ENCODE results near the gene CLK4.

The CLK4 gene

DNA sequence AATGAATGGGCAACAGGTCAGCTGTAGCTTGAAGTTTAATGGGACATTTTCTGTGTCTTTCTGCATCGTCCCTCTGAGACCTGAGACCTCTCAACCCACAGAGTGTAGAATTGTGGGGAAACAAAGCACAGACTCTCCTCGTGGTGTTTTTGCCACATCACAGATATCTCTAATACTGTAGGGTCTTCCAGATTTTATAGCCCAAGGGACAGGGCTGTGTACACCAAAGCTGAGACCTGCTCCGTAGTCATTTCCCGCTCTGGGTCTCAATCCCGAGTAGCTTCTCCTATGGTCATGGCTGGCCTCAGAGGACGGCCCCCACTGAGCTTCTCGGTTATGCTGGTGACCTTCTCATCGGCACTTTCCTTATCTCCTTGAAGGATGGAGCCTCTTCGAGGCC lies 14.9 kb upstream of the CLK4 start:
- in situ Hi-C loops (cut with HindIII; ENCODE audit: low sequenced_read_pairs): no loop called here
- TF ChIP-seq, protein P1, sequence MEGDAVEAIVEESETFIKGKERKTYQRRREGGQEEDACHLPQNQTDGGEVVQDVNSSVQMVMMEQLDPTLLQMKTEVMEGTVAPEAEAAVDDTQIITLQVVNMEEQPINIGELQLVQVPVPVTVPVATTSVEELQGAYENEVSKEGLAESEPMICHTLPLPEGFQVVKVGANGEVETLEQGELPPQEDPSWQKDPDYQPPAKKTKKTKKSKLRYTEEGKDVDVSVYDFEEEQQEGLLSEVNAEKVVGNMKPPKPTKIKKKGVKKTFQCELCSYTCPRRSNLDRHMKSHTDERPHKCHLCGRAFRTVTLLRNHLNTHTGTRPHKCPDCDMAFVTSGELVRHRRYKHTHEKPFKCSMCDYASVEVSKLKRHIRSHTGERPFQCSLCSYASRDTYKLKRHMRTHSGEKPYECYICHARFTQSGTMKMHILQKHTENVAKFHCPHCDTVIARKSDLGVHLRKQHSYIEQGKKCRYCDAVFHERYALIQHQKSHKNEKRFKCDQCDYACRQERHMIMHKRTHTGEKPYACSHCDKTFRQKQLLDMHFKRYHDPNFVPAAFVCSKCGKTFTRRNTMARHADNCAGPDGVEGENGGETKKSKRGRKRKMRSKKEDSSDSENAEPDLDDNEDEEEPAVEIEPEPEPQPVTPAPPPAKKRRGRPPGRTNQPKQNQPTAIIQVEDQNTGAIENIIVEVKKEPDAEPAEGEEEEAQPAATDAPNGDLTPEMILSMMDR (IDR thresholded peaks at IDR 0.05; ENCODE audit: low read depth, low read length): no peak
- no peak for DNase-seq (ENCODE audit: low read depth, low spot score)
- H3K4me3 ChIP-seq (ENCODE audit: low read depth, low read length): no peak overlapping the region

DNA sequence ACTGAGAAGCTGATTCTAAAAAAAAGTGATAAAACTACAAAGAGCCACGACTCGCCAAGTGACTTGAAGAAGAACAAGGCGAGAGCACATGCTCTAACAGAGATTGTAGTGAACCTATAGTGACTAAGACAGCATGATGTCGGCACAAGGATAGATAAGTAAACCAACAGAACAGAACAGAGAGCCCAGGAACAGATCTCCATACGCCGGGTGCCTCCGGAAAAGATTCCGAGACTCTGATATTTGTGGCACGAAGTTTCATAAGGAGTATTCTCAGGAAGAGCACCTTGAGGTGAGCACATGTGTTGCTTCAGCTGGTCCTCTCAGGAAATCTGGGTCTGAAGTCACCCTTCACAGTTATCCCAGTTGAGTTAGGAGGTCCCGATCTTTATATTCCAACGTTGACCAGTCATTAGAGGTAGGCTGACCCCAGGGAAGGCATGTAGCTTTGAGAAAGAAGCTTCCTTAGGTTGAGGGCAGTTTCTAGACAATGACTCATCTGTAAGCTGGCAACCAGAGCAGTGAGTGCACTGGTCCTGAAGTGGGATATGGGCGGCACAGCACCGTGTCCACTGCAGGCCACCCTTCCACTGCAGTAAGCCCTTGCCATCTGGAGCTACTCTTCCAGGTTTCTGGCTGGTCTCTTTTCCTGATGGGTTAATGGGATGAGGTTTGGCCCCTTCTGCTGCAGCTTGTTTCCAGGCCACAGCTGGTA lies 13.6 kb upstream of the CLK4 start:
- in situ Hi-C loops (cut with HindIII; ENCODE audit: low sequenced_read_pairs): no loop called here
- H3K4me3 ChIP-seq (ENCODE audit: low read depth, low read length): no peak overlapping the region
- TF ChIP-seq, protein P1 (IDR thresholded peaks at IDR 0.05; ENCODE audit: low read depth, low read length): no peak
- DNase-seq (ENCODE audit: low read depth, low spot score): no peak

DNA sequence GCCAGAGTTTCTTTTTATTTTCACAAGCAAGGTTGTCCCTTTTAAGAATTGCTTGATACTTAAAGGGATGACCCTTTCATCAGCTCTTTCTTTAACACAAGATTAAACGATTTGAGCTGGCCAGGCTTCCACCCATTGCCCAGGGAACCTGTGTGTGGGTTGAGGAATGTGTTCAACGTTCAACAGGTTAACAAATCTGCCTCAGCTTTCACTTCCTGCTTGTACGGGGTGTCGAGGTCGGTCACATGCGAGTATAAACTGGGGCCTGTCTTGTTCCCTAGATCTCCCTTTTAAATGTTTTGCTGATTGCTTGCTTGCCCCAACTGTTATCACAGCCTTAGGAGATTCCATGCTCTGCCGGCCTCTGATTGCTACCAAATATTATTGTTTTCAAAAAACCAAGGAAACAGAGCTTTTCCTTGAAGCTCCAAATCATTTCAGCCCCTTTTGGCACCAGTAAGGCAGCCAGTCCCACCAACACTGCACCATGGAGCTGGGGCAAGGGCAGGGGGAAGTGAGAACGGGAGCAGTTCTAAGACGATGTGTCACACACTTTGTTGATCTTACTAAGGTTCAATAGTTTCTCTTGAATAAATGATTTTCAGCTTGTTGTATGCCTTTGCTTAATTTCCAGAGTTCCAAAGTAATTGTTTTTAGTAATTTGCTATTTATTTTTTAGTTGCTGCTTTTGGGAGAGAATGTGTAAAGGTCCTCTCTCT lies 10.7 kb upstream of the CLK4 start:
- in situ Hi-C loops (cut with HindIII; ENCODE audit: low sequenced_read_pairs): no loop called here
- no peak for DNase-seq (ENCODE audit: low read depth, low spot score)
- TF ChIP-seq, protein P1 (IDR thresholded peaks at IDR 0.05; ENCODE audit: low read depth, low read length): no peak

DNA sequence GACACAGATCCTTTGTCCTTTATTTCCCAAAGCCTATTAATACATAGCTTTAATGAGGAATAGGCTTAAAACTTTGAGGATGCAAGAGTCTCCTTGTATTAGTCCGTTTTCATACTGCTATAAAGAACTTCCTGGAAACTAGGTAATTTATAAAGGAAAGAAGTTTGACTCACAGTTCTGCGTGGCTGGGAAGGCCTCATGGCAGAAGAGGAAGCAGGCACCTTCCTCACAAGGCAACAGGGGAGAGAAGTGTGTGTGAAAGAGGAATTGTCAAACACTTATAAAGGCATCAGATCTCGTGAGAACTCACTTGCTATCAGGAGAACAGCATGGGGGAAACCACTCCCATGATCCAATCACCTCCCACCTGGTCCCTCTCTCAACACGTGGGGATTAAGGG lies 5.4 kb upstream of the CLK4 start:
- H3K4me3 ChIP-seq (ENCODE audit: low read depth, low read length): no peak overlapping the region
- DNase-seq (ENCODE audit: low read depth, low spot score): no peak
- TF ChIP-seq, protein P1 (IDR thresholded peaks at IDR 0.05; ENCODE audit: low read depth, low read length): no peak
- in situ Hi-C loops (cut with HindIII; ENCODE audit: low sequenced_read_pairs): no loop called here

More for the DNA sequence above, 10.7 kb upstream of the CLK4 start:
- no peak overlapping the region for H3K4me3 ChIP-seq (ENCODE audit: low read depth, low read length)

DNA sequence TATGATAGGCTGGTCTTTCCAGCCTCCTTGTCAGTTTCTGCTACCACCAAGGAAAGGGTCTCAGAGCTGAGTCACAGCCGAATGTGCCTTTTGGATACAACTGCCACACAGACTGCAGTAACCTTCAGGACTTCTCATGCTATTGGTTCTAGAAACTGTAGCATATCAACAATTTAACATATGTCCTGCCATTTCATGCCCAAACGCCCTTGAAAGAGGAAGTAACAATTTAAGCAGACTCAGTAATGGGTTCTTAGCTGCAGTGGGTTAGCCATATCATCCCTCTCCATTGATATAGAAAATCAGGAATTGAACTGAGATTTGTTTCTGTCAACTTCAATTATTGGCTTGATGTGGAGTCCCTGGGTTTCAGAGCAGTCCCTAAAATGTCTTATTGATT lies 4.1 kb upstream of the CLK4 start:
- DNase-seq (ENCODE audit: low read depth, low spot score): no peak
- no peak overlapping the region for H3K4me3 ChIP-seq (ENCODE audit: low read depth, low read length)
- in situ Hi-C loops (cut with HindIII; ENCODE audit: low sequenced_read_pairs): no loop called here
- TF ChIP-seq, protein P1 (IDR thresholded peaks at IDR 0.05; ENCODE audit: low read depth, low read length): no peak

DNA sequence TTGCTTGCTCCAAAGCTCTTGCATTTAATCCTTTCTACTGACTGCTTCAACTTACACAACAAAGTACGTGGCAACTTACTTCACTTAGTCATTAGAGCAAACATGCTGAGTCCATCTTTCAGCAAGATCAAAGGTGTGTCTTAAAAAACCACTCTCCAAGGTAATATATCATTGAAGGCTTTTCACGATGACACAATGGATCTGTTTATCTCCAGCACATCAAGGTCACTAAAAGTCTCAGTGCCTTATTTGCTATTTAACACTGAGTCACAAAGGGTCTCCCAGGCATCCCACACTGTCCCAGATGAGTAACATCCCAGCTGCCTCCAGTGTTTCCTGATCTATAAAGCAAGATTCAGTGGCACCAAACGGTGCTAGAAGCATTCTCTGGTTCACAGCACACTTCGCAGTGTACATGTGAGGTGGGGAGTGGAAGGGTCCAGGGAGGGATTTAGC lies 3.7 kb upstream of the CLK4 start:
- TF ChIP-seq, protein P1 (IDR thresholded peaks at IDR 0.05; ENCODE audit: low read depth, low read length): no peak
- H3K4me3 ChIP-seq (ENCODE audit: low read depth, low read length): no peak overlapping the region
- DNase-seq (ENCODE audit: low read depth, low spot score): no peak
- in situ Hi-C loops (cut with HindIII; ENCODE audit: low sequenced_read_pairs): no loop called here

Measured in astrocyte of the spinal cord (primary cell).